Measurements from ENCODE around the gene UBTF. TPM values are rescaled to one million over a fixed set of nuclear protein-coding genes. Genes with fewer than 3 reads are reported as not detected.

Gene UBTF
- polyA plus RNA-seq, 3 donors, result 6.0 to 13.1 (median 12.5) TPM

DNA sequence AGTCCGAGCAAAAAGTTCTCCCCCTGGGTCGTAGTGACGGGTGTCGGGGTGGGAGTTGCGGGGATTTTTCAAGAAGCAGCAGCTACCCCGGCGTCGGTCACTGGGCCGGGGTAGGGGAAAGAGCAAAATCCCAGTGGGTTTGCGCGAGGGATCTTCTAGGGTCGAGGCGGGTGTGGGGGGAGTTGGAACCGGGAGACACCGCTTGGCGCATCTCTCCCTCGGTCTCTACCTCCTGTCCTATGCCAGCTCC lies 2.3 kb upstream of the UBTF start:
- peak overlapping the region; percentile 83 to 87 for H3K27ac ChIP-seq (ENCODE audit: low read depth in 1 of 2, low read length in 2 of 2)
- Mint-ChIP-seq H3K4me1 (peaks cover 25% of the 10 kb centered on the region), H3K36me3 (peaks cover 4 to 6% of the 10 kb centered on the region in 2 donors), H3K4me3 (peak overlapping the region; percentile 95 to 97), H3K27me3 (ENCODE audit: low read depth in 3 of 3) (peaks cover 5 to 15% (median 9%) of the 10 kb centered on the region in 3 donors), H3K9me3 (peaks cover 0 to 2% (median 0%) of the 10 kb centered on the region in 7 donors), H3K27ac (peak overlapping the region; percentile 89 to 96 (median 94))
- H4K20me1 ChIP-seq (ENCODE audit: insufficient read depth, low read length), result peaks cover 15% of the 10 kb centered on the region
- peaks cover 37% of the 10 kb centered on the region for H3K79me2 ChIP-seq (ENCODE audit: insufficient read depth, low read length)
- H3K4me2 ChIP-seq (replicated peaks; ENCODE audit: extremely low read depth, low read length, poor library complexity, severe bottlenecking), result peak overlapping the region; percentile 100
- intact Hi-C loops (cut with micrococcal nuclease), result no loop called here
- peaks cover 25 to 30% of the 10 kb centered on the region in 2 donors for H3K4me1 ChIP-seq (ENCODE audit: control insufficient read depth in 1 of 2, insufficient read depth in 2 of 2, low read length in 2 of 2)
- WGBS (ENCODE audit: insufficient coverage), result 0% methylated on average over 6 of the region's 17 CpGs
- H2AFZ ChIP-seq (ENCODE audit: insufficient read depth, low read depth, low read length, poor library complexity, severe bottlenecking), result peak overlapping the region; percentile 85
- peak overlapping the region; percentile 90 to 95 (median 92) for H3K4me3 ChIP-seq (replicated peaks in 1 of 3; ENCODE audit: low read depth in 2 of 3, low read length in 3 of 3)
- peaks cover 0 to 1% of the 10 kb centered on the region in 2 donors for H3K36me3 ChIP-seq (replicated peaks in 1 of 2; ENCODE audit: control insufficient read depth in 1 of 2, insufficient read depth in 2 of 2, low read length in 2 of 2)
- H3K27me3 ChIP-seq (ENCODE audit: control insufficient read depth in 2 of 2, insufficient read depth in 2 of 2, low read length in 2 of 2), result no peaks in the 10 kb centered on the region
- peak overlapping the region; percentile 82 for H3K9ac ChIP-seq (ENCODE audit: insufficient read depth, low read length, poor library complexity, severe bottlenecking)
- H3K9me3 ChIP-seq (replicated peaks in 1 of 2; ENCODE audit: control insufficient read depth in 1 of 2, insufficient read depth in 1 of 2, low read length in 2 of 2), result no peaks in the 10 kb centered on the region
- TF ChIP-seq, protein P1, sequence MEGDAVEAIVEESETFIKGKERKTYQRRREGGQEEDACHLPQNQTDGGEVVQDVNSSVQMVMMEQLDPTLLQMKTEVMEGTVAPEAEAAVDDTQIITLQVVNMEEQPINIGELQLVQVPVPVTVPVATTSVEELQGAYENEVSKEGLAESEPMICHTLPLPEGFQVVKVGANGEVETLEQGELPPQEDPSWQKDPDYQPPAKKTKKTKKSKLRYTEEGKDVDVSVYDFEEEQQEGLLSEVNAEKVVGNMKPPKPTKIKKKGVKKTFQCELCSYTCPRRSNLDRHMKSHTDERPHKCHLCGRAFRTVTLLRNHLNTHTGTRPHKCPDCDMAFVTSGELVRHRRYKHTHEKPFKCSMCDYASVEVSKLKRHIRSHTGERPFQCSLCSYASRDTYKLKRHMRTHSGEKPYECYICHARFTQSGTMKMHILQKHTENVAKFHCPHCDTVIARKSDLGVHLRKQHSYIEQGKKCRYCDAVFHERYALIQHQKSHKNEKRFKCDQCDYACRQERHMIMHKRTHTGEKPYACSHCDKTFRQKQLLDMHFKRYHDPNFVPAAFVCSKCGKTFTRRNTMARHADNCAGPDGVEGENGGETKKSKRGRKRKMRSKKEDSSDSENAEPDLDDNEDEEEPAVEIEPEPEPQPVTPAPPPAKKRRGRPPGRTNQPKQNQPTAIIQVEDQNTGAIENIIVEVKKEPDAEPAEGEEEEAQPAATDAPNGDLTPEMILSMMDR (IDR thresholded peaks at IDR 0.05), result no peak
- no peak for DNase-seq

DNA sequence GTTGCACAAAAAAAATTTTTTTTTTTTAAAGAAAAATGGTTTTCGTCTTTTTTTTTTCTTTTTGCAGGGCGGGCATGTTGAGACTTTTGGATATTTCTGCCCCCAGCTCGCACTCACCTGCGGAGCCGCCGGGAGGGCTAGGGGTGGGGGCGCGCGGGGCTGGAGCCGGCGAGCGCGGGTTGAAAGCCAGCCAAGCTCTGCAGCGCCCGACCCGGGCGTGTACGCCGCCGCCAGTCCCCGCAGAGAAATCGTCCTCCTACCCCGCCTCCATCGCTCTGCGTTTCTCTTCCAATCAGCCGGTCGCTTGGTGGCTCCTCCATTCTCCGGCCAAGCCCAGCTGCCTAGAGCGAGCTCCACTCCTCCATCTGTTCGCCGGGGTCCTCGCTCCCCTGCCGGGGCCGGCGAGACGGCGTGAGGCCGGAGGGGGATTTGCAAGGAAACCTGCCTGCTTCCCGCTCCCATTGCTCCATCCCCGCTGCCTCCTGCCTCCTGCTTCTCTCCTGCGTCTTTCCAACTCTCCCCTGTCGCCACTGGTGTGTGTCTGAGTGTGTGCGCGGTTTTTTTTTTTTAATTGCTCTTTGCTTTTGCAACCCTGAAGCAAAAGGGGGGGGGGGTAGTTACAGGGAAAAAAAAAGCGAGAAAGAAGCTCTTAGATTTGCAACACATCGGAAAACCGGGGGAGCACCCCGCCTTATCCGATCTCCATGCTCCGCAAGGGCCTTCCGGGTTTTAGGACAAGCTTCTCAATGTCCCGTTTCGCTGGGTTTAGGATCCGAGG lies 1.8 kb upstream of the UBTF start:
- intact Hi-C loops (cut with micrococcal nuclease), result no loop called here
- H3K79me2 ChIP-seq (ENCODE audit: insufficient read depth, low read length), result peaks cover 42% of the 10 kb centered on the region

More for the DNA sequence above, 1.8 kb upstream of the UBTF start:
- Histone ChIP-seq H3K27me3 (ENCODE audit: control insufficient read depth in 2 of 2, insufficient read depth in 2 of 2, low read length in 2 of 2) (no peaks in the 10 kb centered on the region), H3K4me2 (replicated peaks; ENCODE audit: extremely low read depth, low read length, poor library complexity, severe bottlenecking) (peak overlapping the region; percentile 100), H3K27ac (ENCODE audit: low read depth in 1 of 2, low read length in 2 of 2) (peak overlapping the region; percentile 83 to 87), H4K20me1 (ENCODE audit: insufficient read depth, low read length) (peaks cover 20% of the 10 kb centered on the region), H2AFZ (ENCODE audit: insufficient read depth, low read depth, low read length, poor library complexity, severe bottlenecking) (peak overlapping the region; percentile 85), H3K36me3 (replicated peaks in 1 of 2; ENCODE audit: control insufficient read depth in 1 of 2, insufficient read depth in 2 of 2, low read length in 2 of 2) (peaks cover 5 to 6% of the 10 kb centered on the region in 2 donors), H3K9ac (ENCODE audit: insufficient read depth, low read length, poor library complexity, severe bottlenecking) (peak overlapping the region; percentile 82), H3K9me3 (replicated peaks in 1 of 2; ENCODE audit: control insufficient read depth in 1 of 2, insufficient read depth in 1 of 2, low read length in 2 of 2) (no peaks in the 10 kb centered on the region), H3K4me1 (ENCODE audit: control insufficient read depth in 1 of 2, insufficient read depth in 2 of 2, low read length in 2 of 2) (peaks cover 30 to 35% of the 10 kb centered on the region in 2 donors), H3K4me3 (replicated peaks in 1 of 3; ENCODE audit: low read depth in 2 of 3, low read length in 3 of 3) (peak overlapping the region; percentile 90 to 95 (median 92))
- peak overlapping the region; percentile 95 to 97 for H3K4me3 Mint-ChIP-seq
- peaks cover 0 to 2% (median 0%) of the 10 kb centered on the region in 7 donors for H3K9me3 Mint-ChIP-seq
- H3K27ac Mint-ChIP-seq, result peak overlapping the region; percentile 89 to 96 (median 94)
- peaks cover 5 to 15% (median 9%) of the 10 kb centered on the region in 3 donors for H3K27me3 Mint-ChIP-seq (ENCODE audit: low read depth in 3 of 3)
- peaks cover 30% of the 10 kb centered on the region for H3K4me1 Mint-ChIP-seq
- peak; percentile 42 to 71 (median 53) for DNase-seq
- peaks cover 9 to 11% of the 10 kb centered on the region in 2 donors for H3K36me3 Mint-ChIP-seq
- WGBS (ENCODE audit: insufficient coverage), result under 1% methylated on average over 36 of the region's 54 CpGs
- TF ChIP-seq, protein P1 (IDR thresholded peaks at IDR 0.05), result no peak
